B cell (primary cell): ENCODE results near the gene APLF. TPM values are rescaled to one million over a fixed set of nuclear protein-coding genes. Genes with fewer than 3 reads are reported as not detected.

ENCODE experiments used
- ATAC-seq: fragments of 200-7000 bp; cut with Tn5 transposase; one replicate; pipeline ENCODE4 v1.10.0; 2021; ENCODE audit warnings: low read depth, mild to moderate bottlenecking, moderate number of reproducible peaks, moderate library complexity
- CTCF ChIA-PET: fragments of 350-600 bp; sonication (Branson Sonifier 250); formaldehyde crosslinking; loops from one replicate; lab custom pipeline; 2021; ENCODE audit warnings: antibody characterized with exemption, inconsistent platforms; lab: Charles Lee
- POLR2A ChIA-PET: fragments of 350-600 bp; sonication (Branson Sonifier 250); formaldehyde crosslinking; loops from one replicate; lab custom pipeline; 2021; ENCODE audit warnings: antibody characterized with exemption; lab: Charles Lee
- DNase-seq: peaks from one replicate; pipeline ENCODE4 v3.0.0; 2013
- H2AFZ ChIP-seq: 2 replicates; pipeline ENCODE4 v1.6.1; 2012; ENCODE audit warnings: mild to moderate bottlenecking, low read depth, low read length; ENCODE audit not compliant: insufficient read depth, poor library complexity, severe bottlenecking
- H3K27ac ChIP-seq, 2 donors: 1 replicate in 1 of 2; 2 replicates in 1 of 2; pipeline ENCODE4 v1.5.1; 2012 to 2013; ENCODE audit warnings: low read length in 2 of 2, mild to moderate bottlenecking in 2 of 2, moderate library complexity in 1 of 2
- H3K27me3 ChIP-seq, 4 experiments: fragments of 200-600 bp in 1 of 4; sonication (generic) in 1 of 4; replicated peaks in 1 of 4; 1 replicate in 2 of 4; 2 replicates in 2 of 4; pipeline versions ENCODE4 v1.6.1 to v1.7.0; 2013 to 2016; ENCODE audit warnings: low read length in 3 of 4, mild to moderate bottlenecking in 2 of 4, mixed read lengths in 1 of 4, moderate library complexity in 1 of 4; ENCODE audit not compliant: insufficient read depth in 4 of 4, control insufficient read depth in 3 of 4; ENCODE audit errors: control extremely low read depth in 1 of 4
- H3K36me3 ChIP-seq, 2 experiments: replicated peaks in 1 of 2; 1 replicate in 1 of 2; 2 replicates in 1 of 2; pipeline versions ENCODE4 v1.6.1 to v1.7.1; 2013; ENCODE audit warnings: low read length in 1 of 2; ENCODE audit not compliant: insufficient read depth in 2 of 2, control insufficient read depth in 1 of 2; ENCODE audit errors: control extremely low read depth in 1 of 2, extremely low read depth in 1 of 2
- H3K4me1 ChIP-seq, 2 donors: fragments of 200-600 bp in 1 of 2; sonication (generic) in 1 of 2; 1 replicate in 1 of 2; 2 replicates in 1 of 2; pipeline versions ENCODE4 v1.5.1 to v1.6.1; 2013 to 2017; ENCODE audit warnings: low read length in 2 of 2; ENCODE audit not compliant: control insufficient read depth in 2 of 2, insufficient read depth in 2 of 2
- H3K4me2 ChIP-seq: replicated peaks from 2 replicates; pipeline ENCODE3; 2012; ENCODE audit warnings: mild to moderate bottlenecking, low read depth, low read length; ENCODE audit not compliant: poor library complexity, severe bottlenecking
- H3K4me3 ChIP-seq, 5 experiments: fragments of 200-600 bp in 1 of 5; sonication (generic) in 1 of 5; 1 replicate in 3 of 5; 2 replicates in 2 of 5; pipeline versions ENCODE4 v1.5.1 to v1.7.0; 2011 to 2016; ENCODE audit warnings: low read length in 4 of 5, mild to moderate bottlenecking in 4 of 5, low read depth in 2 of 5, control low read depth in 1 of 5, moderate library complexity in 1 of 5; ENCODE audit not compliant: insufficient read depth in 1 of 5; ENCODE audit errors: control extremely low read depth in 1 of 5, extremely low read depth in 1 of 5
- H3K79me2 ChIP-seq: fragments of 200-600 bp; sonication (generic); one replicate; pipeline ENCODE4 v1.6.0; 2016; ENCODE audit warnings: low read length; ENCODE audit not compliant: control insufficient read depth, insufficient read depth
- H3K9ac ChIP-seq: fragments of 200-600 bp; sonication (generic); 2 replicates; pipeline ENCODE4 v1.6.1; 2017; ENCODE audit warnings: mild to moderate bottlenecking, low read length, moderate library complexity
- H3K9me3 ChIP-seq, 3 donors: one replicate each; pipeline versions ENCODE4 v1.6.1 to v1.7.1; 2013; ENCODE audit warnings: low read length in 2 of 3; ENCODE audit not compliant: control insufficient read depth in 2 of 3, insufficient read depth in 1 of 3; ENCODE audit errors: control extremely low read depth in 1 of 3
- H4K20me1 ChIP-seq: 2 replicates; pipeline ENCODE4 v1.6.0; 2012; ENCODE audit warnings: mild to moderate bottlenecking, low read length; ENCODE audit not compliant: insufficient read depth, control insufficient read depth, poor library complexity, severe bottlenecking
- H3K27ac Mint-ChIP-seq: one replicate; pipeline ENCODE4 v1.8.0; 2021; ENCODE audit warnings: mixed read lengths
- H3K27me3 Mint-ChIP-seq: one replicate; pipeline ENCODE4 v1.8.0; 2021; ENCODE audit warnings: mixed read lengths
- H3K4me1 Mint-ChIP-seq: one replicate; pipeline ENCODE4 v1.8.0; 2021; ENCODE audit warnings: mixed read lengths
- H3K4me3 Mint-ChIP-seq: one replicate; pipeline ENCODE4 v1.8.0; 2021; ENCODE audit warnings: mixed read lengths
- H3K9me3 Mint-ChIP-seq: one replicate; pipeline ENCODE4 v1.8.0; 2022; ENCODE audit warnings: mixed read lengths; ENCODE audit not compliant: insufficient read depth
- CTCF ChIP-seq: fragments of 200-600 bp; IDR thresholded peaks from one replicate; pipeline ENCODE4 v1.8.0; 2022; ENCODE audit warnings: antibody characterized with exemption, mild to moderate bottlenecking
- EZH2 ChIP-seq: IDR thresholded peaks from 2 replicates; pipeline ENCODE4 v1.6.1; 2012; ENCODE audit warnings: borderline replicate concordance, low read depth, mild to moderate bottlenecking, moderate library complexity, low read length; ENCODE audit not compliant: insufficient read depth, poor library complexity, severe bottlenecking
- WGBS: methylation state at CpG from one replicate; pipeline ENCODE4 v1.1.5; 2013; ENCODE audit warnings: missing lambda C conversion rate; ENCODE audit not compliant: insufficient coverage; 5-methylcytosine and 5-hydroxymethylcytosine counted together
- intact Hi-C: fragments of 100-400 bp; cut with micrococcal nuclease; formaldehyde crosslinking; loops from one replicate; pipeline ENCODE4 v1.10.0; 2022
- polyA plus RNA-seq: library from polyadenylated mRNA; depleted of rRNA; stranded (reverse); fragments of >200 nt; gene quantifications from 2 replicates; pipeline ENCODE4 v1.2.3, GENCODE V29; 2012
- total RNA-seq, 2 donors: library from RNA; stranded (reverse); fragments of 120-200 nt in 1 of 2; gene quantifications; 1 replicate in 1 of 2; 2 replicates in 1 of 2; pipeline versions ENCODE4 v1.2.3 to v1.2.4, GENCODE V29; 2013 to 2022

APLF gene
- total and polyA plus RNA-seq, 2 donors (not counting 1 experiment from before 2014, with no cell fraction given) = 1.3 to 6.3 TPM

GRCh38 chr2:68476454-68476853 lies 9.1 kb downstream of the APLF start:
- Histone ChIP-seq H3K4me3 (no peak overlapping the region), H3K27ac (no peak overlapping the region), H2AFZ (no peak overlapping the region), H3K9me3 (no peaks in the 10 kb centered on the region), H3K9ac (no peak overlapping the region), H3K4me1 (no peaks in the 10 kb centered on the region), H3K27me3 (no peaks in the 10 kb centered on the region), H3K36me3 (no peaks in the 10 kb centered on the region), H3K4me2 (no peak overlapping the region), H4K20me1 (no peaks in the 10 kb centered on the region), H3K79me2 (no peaks in the 10 kb centered on the region)
- ChIA-PET POLR2A (no interaction called here), CTCF (interaction anchor here (1.0 to 2.3 kb wide), 3 partner anchors 10 to 275 kb away, joined by 3 to 16 read pairs (median 3); no protein-coding TSS in a partner anchor)
- TF ChIP-seq EZH2 (no peak), CTCF (no peak)
- intact Hi-C loops = no loop called here
- no peak for ATAC-seq
- Mint-ChIP-seq H3K4me3 (no peak overlapping the region), H3K9me3 (no peaks in the 10 kb centered on the region), H3K27ac (no peak overlapping the region), H3K4me1 (no peaks in the 10 kb centered on the region), H3K27me3 (no peaks in the 10 kb centered on the region)
- no CpG with 5 or more reads among the region's 1 CpG for WGBS
- DNase-seq = no peak

- no peaks in the 10 kb centered on the region for H3K27me3 ChIP-seq
- no peak for ATAC-seq
- WGBS = no CpG with 5 or more reads among the region's 1 CpG
- H3K9ac ChIP-seq = no peak overlapping the region
- no peak overlapping the region for H3K4me3 ChIP-seq
- intact Hi-C loops = no loop called here
- no peak overlapping the region for H2AFZ ChIP-seq
- ChIA-PET POLR2A (no interaction called here), CTCF (no interaction called here)
- no peaks in the 10 kb centered on the region for H3K9me3 Mint-ChIP-seq
- H3K27ac ChIP-seq = no peak overlapping the region
- no peak overlapping the region for H3K4me2 ChIP-seq
- no peak overlapping the region for H3K27ac Mint-ChIP-seq
- no peaks in the 10 kb centered on the region for H3K9me3 ChIP-seq
- H3K4me3 Mint-ChIP-seq = no peak overlapping the region
- H3K4me1 ChIP-seq = no peaks in the 10 kb centered on the region
- H3K4me1 Mint-ChIP-seq = no peaks in the 10 kb centered on the region
- no peak for DNase-seq
- no peaks in the 10 kb centered on the region for H3K36me3 ChIP-seq
- H4K20me1 ChIP-seq = no peaks in the 10 kb centered on the region
- TF ChIP-seq CTCF (no peak), EZH2 (no peak)
- peaks cover 12% of the 10 kb centered on the region for H3K79me2 ChIP-seq
- H3K27me3 Mint-ChIP-seq = no peaks in the 10 kb centered on the region
Measured at GRCh38 chr2:68478688-68479087, 11.3 kb downstream of the APLF start.
